NCI-H774 (cell line): Measurements from ENCODE around the gene HPSE2.

Experiments used
- DNase-seq: peaks from one replicate; lab custom pipeline; 2025; lab: John Stamatoyannopoulos, UW

The HPSE2 gene

DNA sequence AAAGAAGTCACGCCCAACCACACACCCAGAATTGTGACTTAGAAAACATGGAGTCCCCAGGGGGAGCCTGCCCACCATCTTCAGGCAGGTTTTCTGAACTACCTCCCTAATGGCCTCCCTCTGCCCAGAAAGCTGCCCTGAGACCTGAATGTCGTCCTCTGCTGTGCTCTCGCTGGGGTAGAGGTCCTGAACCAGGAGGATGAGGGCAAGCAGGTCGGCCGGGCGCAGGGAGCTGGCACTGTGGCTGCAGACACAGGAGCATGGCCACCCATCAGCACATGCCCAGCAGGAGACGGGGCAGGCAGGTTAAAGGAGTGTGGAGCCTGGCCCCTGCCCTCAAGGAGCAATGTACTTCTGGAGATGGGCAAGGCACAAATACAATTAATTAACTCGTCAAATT is 805.2 kb downstream of the HPSE2 start:
- no peak for DNase-seq

GRCh38 chr10:98429320-98430072 is 806.2 kb downstream of the HPSE2 start:
- DNase-seq, result no peak

- no peak for DNase-seq
Observed at GRCh38 chr10:98427011-98427515, 808.6 kb downstream of the HPSE2 start.

DNA sequence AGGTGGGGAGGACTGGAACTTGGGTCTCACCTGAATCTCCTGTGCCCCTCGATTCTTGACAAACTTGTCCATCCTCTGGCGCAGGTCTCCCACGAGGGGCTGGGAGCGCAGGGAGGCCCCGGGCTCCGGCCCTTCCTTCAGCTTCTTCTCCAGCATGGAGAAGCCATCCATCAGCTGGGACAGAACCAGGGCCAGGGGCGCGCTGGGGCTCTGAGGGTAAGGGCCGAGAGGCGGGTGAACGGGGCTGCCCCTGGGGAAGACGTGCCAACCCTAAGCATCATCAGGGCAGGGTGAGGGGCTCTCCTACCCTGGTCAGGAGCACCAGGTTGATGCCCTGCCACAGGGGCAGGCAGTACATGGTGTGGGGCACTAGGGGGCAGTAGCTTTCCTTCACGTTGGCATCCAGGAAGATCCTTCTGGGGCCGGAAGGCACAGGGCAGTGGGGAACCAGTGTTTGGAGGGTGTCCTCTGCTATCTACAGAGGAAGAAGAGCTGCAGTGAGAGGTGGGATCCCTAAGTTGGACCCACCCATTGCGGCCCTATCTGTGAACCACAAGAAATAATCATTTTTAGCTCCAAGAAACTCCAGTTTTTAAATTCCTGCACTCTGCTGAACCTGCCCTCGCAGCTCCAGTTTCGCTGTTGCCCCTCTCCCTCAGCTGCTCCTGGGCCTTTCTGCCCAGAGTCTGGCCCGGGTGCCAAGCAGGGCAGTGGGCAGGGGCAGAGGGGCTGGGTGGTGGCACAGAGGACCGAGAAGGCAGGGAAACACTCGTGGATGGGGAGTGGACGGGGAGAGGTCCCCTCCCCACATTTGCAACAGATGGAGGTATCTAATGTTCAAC is 809.9 kb downstream of the HPSE2 start:
- DNase-seq, result no peak

GRCh38 chr10:98424295-98425254 is 811.1 kb downstream of the HPSE2 start:
- DNase-seq, result no peak

GRCh38 chr10:98423691-98424120 is 811.9 kb downstream of the HPSE2 start:
- no peak for DNase-seq

DNA sequence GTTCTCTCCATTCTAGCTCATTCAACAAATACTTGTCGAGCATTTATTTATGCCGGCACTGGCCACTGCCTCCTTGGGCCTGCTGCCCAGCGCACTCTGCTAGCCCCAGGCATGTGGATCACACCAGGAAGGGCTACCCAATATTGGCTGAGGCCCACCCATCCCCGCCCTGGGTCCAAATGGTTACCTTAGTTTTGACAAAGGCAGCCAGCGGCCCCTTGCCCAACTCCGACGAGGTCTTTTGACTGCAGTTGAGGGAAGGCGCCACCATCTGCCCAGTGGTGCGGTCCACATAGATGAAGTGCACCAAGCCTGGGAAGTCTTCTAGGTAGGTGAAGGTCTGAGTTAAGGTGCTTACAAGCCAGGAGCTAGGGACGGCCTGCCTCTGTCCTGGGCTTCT is 813.5 kb downstream of the HPSE2 start:
- DNase-seq, result no peak

DNA sequence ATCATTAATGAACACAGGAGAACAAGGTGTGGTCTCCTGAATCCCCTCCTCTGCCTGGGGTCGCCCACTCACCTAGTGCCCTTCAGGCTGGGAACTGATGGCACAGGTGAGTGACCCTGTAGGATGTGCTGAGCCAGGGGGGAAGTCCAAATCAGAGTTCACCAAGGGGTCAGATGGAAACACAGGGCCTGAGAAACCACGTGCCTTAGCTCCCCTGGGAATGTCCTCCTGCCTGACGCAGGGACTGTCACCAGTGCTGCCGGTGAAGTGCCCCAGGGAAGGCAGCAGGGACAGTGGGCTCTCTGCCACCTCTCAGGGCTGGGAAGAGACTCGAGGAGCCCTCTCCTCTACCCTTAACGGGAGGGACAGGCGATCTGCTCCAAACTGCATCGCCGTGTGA is 814.9 kb downstream of the HPSE2 start:
- DNase-seq, result no peak

- DNase-seq, result no peak
Observed at GRCh38 chr10:98419469-98420261, 816.0 kb downstream of the HPSE2 start.

DNA sequence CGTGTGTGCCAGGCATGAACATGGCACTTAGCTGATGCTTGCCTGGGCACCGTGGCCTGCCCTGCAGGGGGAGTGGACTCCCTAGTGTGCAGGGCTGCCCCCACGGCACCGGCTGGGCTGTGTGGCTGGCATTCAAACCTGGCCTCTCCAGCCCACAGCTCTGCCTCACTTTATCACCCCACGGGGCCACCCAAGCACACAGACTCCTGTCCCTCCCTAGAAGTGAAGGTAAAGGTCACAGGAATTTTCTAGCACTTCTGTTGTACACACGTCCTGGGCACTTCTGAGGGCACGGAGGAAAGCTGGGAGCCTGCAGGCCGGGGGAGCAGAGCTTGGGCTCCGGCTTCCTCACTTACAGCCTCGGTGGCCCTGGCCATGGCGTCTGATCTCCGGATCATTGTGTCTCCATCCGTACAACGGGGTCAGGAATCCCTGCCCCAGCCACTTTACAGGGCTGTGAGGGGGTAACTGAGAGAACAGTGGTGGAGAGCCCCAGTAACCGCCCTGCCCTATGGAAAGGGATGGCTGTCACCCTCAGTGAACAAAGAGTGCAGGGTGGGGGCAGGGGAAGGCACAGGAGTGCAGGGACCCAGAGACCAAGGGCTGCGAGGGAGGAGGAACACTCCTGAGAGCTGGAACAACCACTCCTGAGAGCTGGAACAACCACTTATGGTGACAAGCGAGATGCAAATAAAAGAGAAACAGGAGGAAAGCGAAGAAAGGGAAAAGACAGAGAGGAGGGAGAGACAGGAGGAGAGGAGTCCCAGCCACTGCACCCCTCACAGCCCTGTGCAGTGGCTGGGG is 816.8 kb downstream of the HPSE2 start:
- no peak for DNase-seq

GRCh38 chr10:98417973-98418664 is 817.5 kb downstream of the HPSE2 start:
- DNase-seq, result no peak

GRCh38 chr10:98417481-98417959 is 818.1 kb downstream of the HPSE2 start:
- no peak for DNase-seq

DNA sequence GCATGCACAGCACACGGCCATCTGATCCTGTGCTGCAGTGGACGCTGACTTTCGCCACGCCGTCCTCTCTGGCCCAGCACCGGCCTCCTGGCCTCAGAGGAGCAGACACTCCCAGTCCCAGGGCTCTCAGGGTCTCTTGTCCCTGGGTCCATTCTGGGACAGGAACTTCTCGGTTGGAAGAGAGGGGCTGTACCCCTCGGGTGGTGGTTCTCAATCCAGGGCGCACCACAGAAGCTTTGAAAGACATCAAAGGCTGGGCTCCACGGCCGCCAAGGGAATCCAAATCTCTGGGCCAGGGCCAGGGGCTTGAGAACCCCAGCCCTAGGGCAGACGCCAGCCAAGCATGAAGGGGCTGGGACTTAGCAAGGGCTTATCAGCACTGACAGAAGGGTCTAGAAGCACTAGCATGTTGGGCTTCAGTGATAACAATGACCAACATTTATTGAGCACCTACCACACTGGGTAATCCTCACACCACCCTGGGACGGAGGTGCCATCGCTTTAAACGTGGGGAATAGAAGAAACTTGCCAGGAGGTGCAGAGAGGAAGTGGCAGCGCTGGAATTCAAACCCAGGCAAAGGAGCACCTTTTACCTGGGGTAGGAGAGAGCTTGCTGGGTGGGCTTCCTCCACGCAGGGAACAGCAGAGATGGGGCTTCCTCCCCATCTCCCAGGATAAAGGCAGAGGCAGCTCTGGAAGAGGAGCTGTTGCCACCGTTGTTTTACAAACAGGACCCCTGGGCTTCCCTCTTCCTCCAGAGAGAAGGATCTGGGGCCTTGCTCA is 818.9 kb downstream of the HPSE2 start:
- no peak for DNase-seq

- no peak for DNase-seq
Observed at GRCh38 chr10:98415731-98416119, 819.9 kb downstream of the HPSE2 start.

GRCh38 chr10:98414932-98415730 is 820.5 kb downstream of the HPSE2 start, which contains the start of gene PYROXD2:
Gene PYROXD2, minus strand, starts transcription at chr10:98415182. Its CDS starts 47 bp downstream, at chr10:98415135.
- peak; percentile 65 for DNase-seq

GRCh38 chr10:98414578-98414931 is 821.1 kb downstream of the HPSE2 start:
- DNase-seq, result no peak

DNA sequence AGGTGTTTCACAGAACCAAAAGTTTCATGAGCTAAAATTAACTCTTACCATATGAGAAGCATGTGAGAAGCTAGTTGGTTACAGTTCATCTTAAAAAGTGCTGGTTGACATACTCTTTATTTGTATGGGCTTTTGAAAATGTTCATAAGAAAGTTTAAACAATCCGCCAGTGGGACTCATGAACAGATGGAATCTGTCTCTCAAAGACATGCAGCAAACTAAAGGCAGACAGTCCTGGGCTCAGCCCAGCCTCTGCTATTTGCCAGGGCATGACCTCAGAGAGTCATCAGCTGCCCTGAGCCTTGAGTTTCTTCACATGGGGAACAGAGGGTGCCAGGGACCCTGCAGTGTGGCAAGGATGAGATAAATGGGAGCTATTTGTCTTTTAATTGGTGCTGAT is 823.9 kb downstream of the HPSE2 start:
- DNase-seq, result no peak

- no peak for DNase-seq
Observed at GRCh38 chr10:98411166-98411565, 824.5 kb downstream of the HPSE2 start.
